ENCODE measurements around the gene PPP1R12B. TPM values are rescaled to one million over a fixed set of nuclear protein-coding genes. Genes with fewer than 3 reads are reported as not detected.
"Not testable (repeated sequence)": the region's sequence is repeated elsewhere in the genome, so short reads cannot be mapped to it uniquely, and the experiment has no call there.

PPP1R12B gene
- total and polyA plus RNA-seq, 4 donors = 31.1 to 47.0 (median 39.2) TPM

- H3K4me3 ChIP-seq (ENCODE audit: low read depth, low read length); H3K36me3 ChIP-seq (ENCODE audit: control insufficient read depth, insufficient read depth, low read length); H3K4me1 ChIP-seq (ENCODE audit: control insufficient read depth, insufficient read depth, low read length); DNase-seq (ENCODE audit: low read depth in 4 of 6, low spot score in 6 of 6); H3K9me3 ChIP-seq (ENCODE audit: control insufficient read depth, insufficient read depth, low read length); H3K27me3 ChIP-seq (ENCODE audit: control insufficient read depth, insufficient read depth, low read length): not testable (repeated sequence)
- 76% methylated on average over 2 of the region's 6 CpGs for WGBS (ENCODE audit: insufficient coverage)
- H3K27ac ChIP-seq (ENCODE audit: low read depth, low read length) = peak overlapping the region; percentile 47
These were observed 183.5 kb downstream of the PPP1R12B start for GRCh38 chr1:202531812-202532616.

GRCh38 chr1:202539166-202539574 is 190.7 kb downstream of the PPP1R12B start:
- H3K4me3 ChIP-seq (ENCODE audit: low read depth, low read length) = peak overlapping the region; percentile 45
- not testable (repeated sequence) for H3K9me3 ChIP-seq (ENCODE audit: control insufficient read depth, insufficient read depth, low read length); H3K4me1 ChIP-seq (ENCODE audit: control insufficient read depth, insufficient read depth, low read length); H3K36me3 ChIP-seq (ENCODE audit: control insufficient read depth, insufficient read depth, low read length); H3K27me3 ChIP-seq (ENCODE audit: control insufficient read depth, insufficient read depth, low read length)
- H3K27ac ChIP-seq (ENCODE audit: low read depth, low read length) = peak overlapping the region; percentile 81
- peak in 1 of 6 donors; percentile 66 for DNase-seq (ENCODE audit: low read depth in 4 of 6, low spot score in 6 of 6)
- 60% methylated on average over 1 of the region's 5 CpGs for WGBS (ENCODE audit: insufficient coverage)

DNA sequence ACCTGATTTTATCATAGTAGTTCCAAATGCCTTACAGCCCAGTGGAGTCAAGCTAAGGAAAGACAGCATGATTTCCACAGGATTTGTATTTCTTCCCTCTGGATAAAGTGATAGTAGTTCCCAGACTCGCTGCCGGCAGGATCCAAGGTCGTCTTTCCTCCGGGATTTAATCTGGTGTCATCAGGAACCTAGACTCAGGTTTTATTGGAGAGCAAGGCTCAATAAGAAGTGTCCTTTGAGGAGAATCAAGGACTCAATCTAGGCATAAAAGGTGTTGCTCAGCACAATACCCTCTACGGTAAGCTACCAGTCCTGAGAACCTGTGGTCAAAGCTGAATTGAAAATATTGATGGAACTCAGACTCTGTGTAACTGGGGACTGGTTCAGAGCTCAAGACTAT is 191.1 kb downstream of the PPP1R12B start:
- not testable (repeated sequence) for H3K27me3 ChIP-seq (ENCODE audit: control insufficient read depth, insufficient read depth, low read length); H3K4me1 ChIP-seq (ENCODE audit: control insufficient read depth, insufficient read depth, low read length); DNase-seq (ENCODE audit: low read depth in 4 of 6, low spot score in 6 of 6); H3K9me3 ChIP-seq (ENCODE audit: control insufficient read depth, insufficient read depth, low read length); H3K36me3 ChIP-seq (ENCODE audit: control insufficient read depth, insufficient read depth, low read length)
- Histone ChIP-seq H3K4me3 (ENCODE audit: low read depth, low read length) (peak overlapping the region; percentile 45), H3K27ac (ENCODE audit: low read depth, low read length) (peak overlapping the region; percentile 81)
- WGBS (ENCODE audit: insufficient coverage) = 78% methylated on average over 4 of the region's 5 CpGs

DNA sequence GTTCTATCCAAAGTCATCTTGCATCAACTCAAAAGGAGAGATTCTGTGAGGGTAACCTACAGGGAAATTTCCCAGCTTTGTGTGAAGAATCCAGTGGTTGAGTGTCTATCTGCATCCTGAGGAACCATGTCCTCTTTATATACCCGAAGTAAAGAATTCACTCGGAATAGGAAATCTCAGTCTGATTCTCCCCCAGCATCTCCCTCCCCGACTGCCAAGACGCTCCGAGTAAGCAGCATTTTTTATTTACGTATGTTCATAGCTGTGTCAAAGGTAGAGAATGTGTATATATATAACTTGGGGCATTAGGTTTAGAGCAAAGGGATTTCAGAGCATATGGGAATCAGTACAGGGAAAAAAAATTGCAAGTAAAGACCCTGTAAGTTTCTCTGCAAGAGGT is 191.5 kb downstream of the PPP1R12B start:
- no peaks in the 10 kb centered on the region for H3K9me3 ChIP-seq (ENCODE audit: control insufficient read depth, insufficient read depth, low read length)
- H3K36me3 ChIP-seq (ENCODE audit: control insufficient read depth, insufficient read depth, low read length) = no peaks in the 10 kb centered on the region
- WGBS (ENCODE audit: insufficient coverage) = no CpG with 5 or more reads among the region's 6 CpGs
- no peaks in the 10 kb centered on the region for H3K27me3 ChIP-seq (ENCODE audit: control insufficient read depth, insufficient read depth, low read length)
- peak overlapping the region; percentile 45 for H3K4me3 ChIP-seq (ENCODE audit: low read depth, low read length)
- H3K27ac ChIP-seq (ENCODE audit: low read depth, low read length) = peak overlapping the region; percentile 81
- H3K4me1 ChIP-seq (ENCODE audit: control insufficient read depth, insufficient read depth, low read length) = no peaks in the 10 kb centered on the region
- DNase-seq (ENCODE audit: low read depth in 4 of 6, low spot score in 6 of 6) = no peak

GRCh38 chr1:202540448-202540847 is 191.9 kb downstream of the PPP1R12B start:
- no CpG with 5 or more reads among the region's 2 CpGs for WGBS (ENCODE audit: insufficient coverage)
- H3K9me3 ChIP-seq (ENCODE audit: control insufficient read depth, insufficient read depth, low read length) = no peaks in the 10 kb centered on the region
- peak overlapping the region; percentile 81 for H3K27ac ChIP-seq (ENCODE audit: low read depth, low read length)
- peak overlapping the region; percentile 45 for H3K4me3 ChIP-seq (ENCODE audit: low read depth, low read length)
- no peaks in the 10 kb centered on the region for H3K36me3 ChIP-seq (ENCODE audit: control insufficient read depth, insufficient read depth, low read length)
- no peaks in the 10 kb centered on the region for H3K4me1 ChIP-seq (ENCODE audit: control insufficient read depth, insufficient read depth, low read length)
- DNase-seq (ENCODE audit: low read depth in 4 of 6, low spot score in 6 of 6) = no peak
- no peaks in the 10 kb centered on the region for H3K27me3 ChIP-seq (ENCODE audit: control insufficient read depth, insufficient read depth, low read length)

GRCh38 chr1:202540858-202541257 is 192.4 kb downstream of the PPP1R12B start:
- Histone ChIP-seq H3K27ac (ENCODE audit: low read depth, low read length) (peak overlapping the region; percentile 81), H3K4me3 (ENCODE audit: low read depth, low read length) (peak overlapping the region; percentile 45)
- H3K9me3 ChIP-seq (ENCODE audit: control insufficient read depth, insufficient read depth, low read length); H3K27me3 ChIP-seq (ENCODE audit: control insufficient read depth, insufficient read depth, low read length); H3K4me1 ChIP-seq (ENCODE audit: control insufficient read depth, insufficient read depth, low read length); DNase-seq (ENCODE audit: low read depth in 4 of 6, low spot score in 6 of 6); H3K36me3 ChIP-seq (ENCODE audit: control insufficient read depth, insufficient read depth, low read length): not testable (repeated sequence)
- no CpG with 5 or more reads among the region's 2 CpGs for WGBS (ENCODE audit: insufficient coverage)

DNA sequence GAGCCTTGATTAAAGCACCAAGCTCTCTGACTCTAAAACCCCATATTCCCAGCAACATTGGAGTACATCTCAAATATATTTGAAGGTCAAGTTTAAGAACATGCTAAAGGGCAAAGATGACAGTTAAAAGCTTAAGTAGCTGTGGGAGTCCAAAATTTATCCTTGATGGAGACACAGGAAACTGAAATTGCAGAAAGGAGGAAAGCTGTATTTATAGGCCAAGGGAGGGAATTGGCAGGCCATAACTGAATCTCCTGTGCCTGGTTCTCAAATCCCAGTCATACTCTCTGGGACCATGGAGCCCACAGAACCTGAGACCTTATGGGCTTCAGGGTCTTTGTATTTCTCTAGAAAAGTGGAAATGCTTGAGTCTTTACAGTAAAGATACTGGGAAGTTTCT is 193.9 kb downstream of the PPP1R12B start:
- not testable (repeated sequence) for DNase-seq (ENCODE audit: low read depth in 4 of 6, low spot score in 6 of 6)

DNA sequence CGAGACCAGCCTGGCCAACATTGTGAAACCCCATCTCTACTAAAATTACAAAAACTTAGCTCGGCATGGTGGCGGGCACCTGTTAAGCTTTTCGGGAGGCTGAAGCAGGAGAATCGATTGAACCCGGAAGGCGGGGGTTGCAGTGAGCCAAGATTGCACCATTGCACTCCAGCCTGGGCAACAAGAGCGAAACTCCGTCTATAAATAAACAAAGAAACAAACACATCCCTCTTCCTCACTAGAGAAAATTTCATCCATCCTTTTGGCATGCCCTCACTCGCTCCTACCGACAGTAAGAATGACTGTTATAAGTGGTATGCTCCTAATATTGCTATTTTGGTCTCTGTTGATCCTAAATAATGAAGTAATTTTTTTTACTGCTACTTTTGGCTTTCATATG is 195.0 kb downstream of the PPP1R12B start:
- not testable (repeated sequence) for H3K36me3 ChIP-seq (ENCODE audit: control insufficient read depth, insufficient read depth, low read length); H3K9me3 ChIP-seq (ENCODE audit: control insufficient read depth, insufficient read depth, low read length); H3K27me3 ChIP-seq (ENCODE audit: control insufficient read depth, insufficient read depth, low read length); H3K4me3 ChIP-seq (ENCODE audit: low read depth, low read length); H3K4me1 ChIP-seq (ENCODE audit: control insufficient read depth, insufficient read depth, low read length); DNase-seq (ENCODE audit: low read depth in 4 of 6, low spot score in 6 of 6); H3K27ac ChIP-seq (ENCODE audit: low read depth, low read length)
- WGBS (ENCODE audit: insufficient coverage) = 100% methylated on average over 1 of the region's 11 CpGs

More for the DNA sequence above, 193.9 kb downstream of the PPP1R12B start:
- not testable (repeated sequence) for H3K9me3 ChIP-seq (ENCODE audit: control insufficient read depth, insufficient read depth, low read length); H3K4me3 ChIP-seq (ENCODE audit: low read depth, low read length); H3K4me1 ChIP-seq (ENCODE audit: control insufficient read depth, insufficient read depth, low read length); H3K36me3 ChIP-seq (ENCODE audit: control insufficient read depth, insufficient read depth, low read length); H3K27me3 ChIP-seq (ENCODE audit: control insufficient read depth, insufficient read depth, low read length)
- H3K27ac ChIP-seq (ENCODE audit: low read depth, low read length) = peak overlapping the region; percentile 10

- not testable (repeated sequence) for H3K4me3 ChIP-seq (ENCODE audit: low read depth, low read length); H3K27me3 ChIP-seq (ENCODE audit: control insufficient read depth, insufficient read depth, low read length); H3K27ac ChIP-seq (ENCODE audit: low read depth, low read length); H3K4me1 ChIP-seq (ENCODE audit: control insufficient read depth, insufficient read depth, low read length); H3K36me3 ChIP-seq (ENCODE audit: control insufficient read depth, insufficient read depth, low read length); H3K9me3 ChIP-seq (ENCODE audit: control insufficient read depth, insufficient read depth, low read length)
- peak in 2 of 6 donors; percentile 43 to 82 for DNase-seq (ENCODE audit: low read depth in 4 of 6, low spot score in 6 of 6)
- no CpG with 5 or more reads among the region's 6 CpGs for WGBS (ENCODE audit: insufficient coverage)
These were observed 196.4 kb downstream of the PPP1R12B start for GRCh38 chr1:202544766-202545449.
